GM18951 (cell line): ENCODE results near the gene RAB14.

Experiments used
- POLR2A ChIP-seq: IDR thresholded peaks from 4 replicates; pipeline ENCODE4 v1.6.1; 2011; ENCODE audit warnings: mild to moderate bottlenecking; ENCODE audit not compliant: insufficient read length, insufficient read depth; ENCODE audit errors: extremely low read depth
- in situ Hi-C: fragments of 300-500 bp; cut with MboI; formaldehyde crosslinking; loops from one replicate; pipeline ENCODE4 v1.12.0; 2022; ENCODE audit warnings: low sequenced_read_pairs, mixed read lengths, inconsistent platforms; ENCODE audit not compliant: unreplicated experiment

The RAB14 gene

DNA sequence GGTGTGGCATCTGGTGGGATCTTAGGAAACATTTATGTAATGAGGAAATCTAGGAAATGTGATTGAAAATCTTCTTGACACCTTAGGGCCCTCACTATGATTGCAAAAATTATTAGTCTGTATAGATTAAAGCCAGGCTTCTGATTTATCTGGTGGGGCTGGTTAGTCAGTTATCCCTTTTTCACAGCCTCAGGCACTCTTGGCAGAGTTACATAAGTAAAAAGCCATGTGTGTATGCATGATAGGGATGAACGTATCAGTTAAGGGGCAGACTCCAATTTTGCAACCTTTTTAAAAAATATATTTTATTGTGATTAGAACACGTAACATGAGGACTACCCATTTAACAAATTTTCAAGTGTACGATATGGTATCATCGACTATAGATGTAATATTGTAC, 30.6 kb upstream of the RAB14 start:
- no peak for TF ChIP-seq POLR2A
- in situ Hi-C loops, result no loop called here

DNA sequence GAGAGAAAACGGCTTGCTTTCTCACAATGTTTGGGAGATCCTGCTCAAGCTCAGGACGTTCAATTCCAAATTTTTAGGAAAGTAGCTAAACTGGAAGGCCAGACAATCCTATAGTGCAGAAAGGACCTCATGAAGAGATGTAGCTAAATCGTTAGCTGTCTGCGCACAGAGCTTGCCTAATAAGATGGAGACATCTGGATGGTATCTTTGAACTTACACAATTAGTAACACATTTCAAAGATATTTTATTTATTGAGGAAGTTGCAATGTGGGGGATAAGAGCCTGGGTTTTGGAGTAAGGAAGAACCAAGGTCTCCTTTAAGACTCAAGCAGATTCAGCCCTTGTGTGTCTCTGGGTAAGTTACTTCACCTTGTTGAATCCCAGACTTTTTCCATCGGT, 28.6 kb upstream of the RAB14 start:
- no peak for TF ChIP-seq POLR2A
- in situ Hi-C loops, result no loop called here

DNA sequence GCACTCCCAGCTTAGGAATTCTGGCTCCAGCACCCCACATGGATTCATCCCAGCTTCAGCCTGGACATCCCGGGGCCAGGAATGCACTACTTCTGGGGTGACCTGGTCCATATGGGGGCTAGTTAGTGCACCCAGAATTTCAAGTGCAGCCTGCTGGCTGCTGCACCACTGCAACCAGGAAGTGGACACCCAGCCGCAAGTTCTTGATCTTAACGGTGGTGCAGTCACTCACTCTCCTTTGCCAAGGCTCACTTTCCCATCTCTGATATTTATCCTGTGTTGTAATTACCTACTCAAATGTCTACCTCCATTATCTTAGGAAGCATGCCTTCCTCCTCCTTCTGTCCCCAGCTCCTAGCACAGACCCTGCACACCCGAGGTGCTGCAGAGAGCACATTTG, 26.2 kb upstream of the RAB14 start:
- in situ Hi-C loops, result no loop called here
- TF ChIP-seq POLR2A, result no peak

DNA sequence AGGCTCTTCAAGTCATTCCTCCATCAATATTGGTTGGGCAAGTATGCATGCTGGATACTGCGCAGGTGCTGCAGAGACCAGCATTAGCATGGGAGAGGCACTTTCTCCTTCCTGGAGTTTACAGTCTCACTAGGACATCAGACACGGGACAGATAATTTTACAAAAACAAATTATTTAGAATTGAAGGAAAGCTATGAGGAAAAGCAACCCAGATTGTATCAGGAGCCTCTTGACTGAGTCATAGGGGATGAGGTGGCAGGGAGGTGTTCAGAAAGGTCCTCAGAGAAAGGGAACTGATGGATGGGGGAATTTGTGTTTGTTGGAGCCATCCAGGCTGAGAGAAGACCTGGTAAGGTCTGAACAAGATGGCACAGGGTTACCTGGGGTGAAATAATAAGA, 24.5 kb upstream of the RAB14 start:
- no peak for TF ChIP-seq POLR2A

DNA sequence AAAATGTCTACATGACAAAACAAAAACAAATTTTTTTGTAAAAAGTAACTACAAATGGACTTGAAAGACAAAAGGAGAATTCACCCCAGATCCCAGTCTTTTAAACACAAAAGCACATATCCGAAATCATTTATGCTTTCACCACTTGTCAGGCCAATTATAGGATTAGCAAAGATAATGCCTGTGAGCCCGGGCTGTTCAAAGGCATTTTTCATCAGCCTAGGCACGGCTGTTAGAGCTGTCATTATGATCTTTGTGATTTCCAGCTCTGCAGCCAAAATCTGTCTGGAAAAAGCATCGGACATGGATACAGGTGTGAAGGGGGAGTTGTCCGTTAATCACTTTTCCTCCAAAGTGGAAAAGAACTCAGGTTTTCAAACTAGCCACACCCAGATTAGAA, 23.6 kb upstream of the RAB14 start:
- no peak for TF ChIP-seq POLR2A
- in situ Hi-C loops, result no loop called here

More for the DNA sequence above, 24.5 kb upstream of the RAB14 start:
- in situ Hi-C loops, result no loop called here

DNA sequence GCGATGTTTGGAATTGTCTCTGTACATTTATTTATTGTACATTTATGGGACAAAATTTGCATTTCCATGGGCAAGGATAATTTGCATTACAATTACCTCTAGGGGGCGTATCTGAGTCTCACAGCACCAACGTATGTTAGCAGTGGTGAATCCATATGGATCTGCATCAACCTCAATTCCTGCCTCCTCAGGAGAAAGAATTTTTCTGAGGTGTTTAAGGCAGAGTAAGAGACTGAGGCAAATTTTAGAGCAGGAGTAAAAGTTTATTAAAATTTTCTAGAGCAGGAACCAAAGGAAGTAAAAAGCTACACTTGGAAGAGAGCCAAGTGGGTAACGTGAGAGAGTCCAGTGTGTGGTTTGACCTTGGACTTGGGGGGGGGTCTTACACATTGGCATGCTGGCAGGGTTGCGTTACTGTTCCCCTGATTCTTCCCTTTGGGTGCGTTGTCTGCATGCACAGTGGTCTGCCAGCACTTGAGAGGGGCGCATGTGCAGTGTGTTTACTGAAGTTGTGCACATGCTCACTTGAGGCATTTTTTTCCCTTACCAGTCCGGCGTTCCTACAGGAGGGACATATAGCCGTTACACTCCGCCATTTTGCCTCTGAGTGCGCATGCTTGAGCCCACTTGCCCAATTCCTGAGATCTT, 21.0 kb upstream of the RAB14 start:
- TF ChIP-seq POLR2A, result no peak
- in situ Hi-C loops, result loop anchor here (25.0 kb wide), 1 partner anchor 165 kb away; no protein-coding TSS in a partner anchor

DNA sequence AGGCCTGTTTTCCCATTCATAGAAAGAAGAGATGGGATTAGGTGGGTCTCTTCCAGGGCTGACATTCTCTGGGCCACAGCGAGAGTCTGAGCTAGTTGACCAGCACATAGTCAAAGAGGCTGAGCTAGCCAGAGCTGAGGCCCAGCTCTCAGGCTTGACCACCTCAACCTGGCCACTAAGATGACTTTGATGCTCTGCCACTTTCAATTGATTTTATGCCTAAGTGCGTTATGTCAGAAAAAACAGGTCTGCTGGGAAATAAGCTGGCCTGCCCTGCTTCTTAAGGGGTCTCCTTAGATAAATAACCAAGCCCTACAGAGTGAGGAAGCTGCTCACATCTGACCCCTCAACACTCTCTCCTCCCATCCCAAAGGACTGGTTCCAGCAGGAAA, 20.0 kb upstream of the RAB14 start:
- no peak for TF ChIP-seq POLR2A
- in situ Hi-C loops, result loop anchor here (25.0 kb wide), 1 partner anchor 166 kb away; no protein-coding TSS in a partner anchor

DNA sequence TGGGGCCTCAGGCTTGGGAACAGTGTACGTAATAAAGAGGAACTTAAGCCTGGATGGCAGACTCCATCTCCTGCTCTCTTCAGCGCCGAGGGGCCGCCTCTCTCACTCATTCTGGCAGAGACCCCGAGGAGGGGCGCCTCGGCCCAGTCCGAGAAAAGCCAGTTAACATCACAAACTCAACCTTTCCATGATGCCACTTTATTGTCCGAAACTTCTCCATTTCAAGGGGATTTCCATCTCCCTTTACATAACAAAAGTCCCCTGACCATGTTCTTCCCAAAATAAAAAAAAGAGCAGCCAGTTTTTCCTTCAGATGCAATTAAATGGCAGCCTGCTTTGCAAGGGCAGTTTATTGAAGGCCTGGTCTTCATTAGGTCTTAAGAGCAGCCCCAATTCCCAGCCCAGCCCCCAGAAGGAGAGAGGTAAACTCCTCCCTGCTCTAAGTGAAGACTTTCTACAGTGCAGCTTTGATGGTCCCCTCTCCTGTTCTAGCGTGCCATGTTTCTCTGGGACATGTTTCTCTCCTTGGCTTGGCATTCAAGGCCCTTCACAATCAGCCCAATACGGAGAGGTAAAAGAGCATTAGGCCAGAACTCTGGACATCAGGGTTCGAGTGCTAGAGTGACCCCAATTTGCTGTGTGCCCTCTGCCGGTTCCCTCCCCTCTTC, 19.5 kb upstream of the RAB14 start:
- no peak for TF ChIP-seq POLR2A
- in situ Hi-C loops, result loop anchor here (25.0 kb wide), 1 partner anchor 166 kb away; no protein-coding TSS in a partner anchor

DNA sequence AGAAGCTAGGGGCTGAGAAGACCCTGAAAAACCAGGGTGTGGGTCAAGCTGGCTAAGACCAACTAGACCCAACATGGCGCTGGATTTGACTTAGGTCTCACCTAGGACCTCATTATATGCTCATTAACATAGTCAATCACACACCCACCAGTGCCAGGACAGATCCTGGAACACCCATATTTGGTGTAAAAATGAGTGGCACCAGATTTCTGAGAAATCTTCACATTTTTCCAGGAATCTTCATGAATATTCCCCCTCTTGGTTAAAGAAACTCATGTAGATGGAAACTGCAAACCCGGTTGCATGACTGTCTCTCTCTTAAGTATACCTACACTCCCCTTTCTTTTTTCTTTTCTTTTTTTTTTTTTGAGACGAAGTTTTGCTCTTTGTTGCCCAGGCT, 17.9 kb upstream of the RAB14 start:
- in situ Hi-C loops, result loop anchor here (25.0 kb wide), 1 partner anchor 168 kb away; no protein-coding TSS in a partner anchor
- no peak for TF ChIP-seq POLR2A

DNA sequence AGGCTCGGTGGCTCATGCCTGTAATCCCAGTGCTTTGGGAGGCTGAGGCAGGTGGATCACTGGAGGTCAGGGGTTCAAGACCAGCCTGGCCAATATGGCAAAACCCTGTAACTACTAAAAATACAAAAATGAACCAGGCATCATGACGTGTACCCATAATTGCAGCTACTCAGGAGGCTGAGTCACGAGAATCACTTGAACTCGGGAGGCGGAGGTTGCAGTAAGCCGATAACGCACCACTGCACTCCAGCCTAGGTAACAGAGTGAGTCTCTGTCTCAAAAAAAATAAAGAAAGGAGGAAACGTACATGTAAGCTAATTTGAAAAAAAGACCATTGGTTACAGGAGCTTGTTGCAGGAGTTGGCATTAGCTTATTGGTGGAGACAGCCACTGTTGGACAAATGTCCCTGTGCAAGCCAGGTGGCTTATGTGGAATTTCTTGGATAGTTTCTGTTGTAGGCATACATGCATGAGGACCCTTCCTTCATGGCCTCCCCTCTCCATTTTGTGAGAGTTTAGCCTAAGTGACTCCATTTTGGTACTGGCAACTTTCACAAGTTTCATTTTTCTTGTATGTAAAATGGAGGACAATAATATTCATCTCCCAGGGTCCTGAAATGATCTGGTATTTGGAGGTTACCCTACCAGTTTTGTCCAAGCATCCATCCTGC, 16.8 kb upstream of the RAB14 start:
- no peak for TF ChIP-seq POLR2A
- in situ Hi-C loops, result loop anchor here (25.0 kb wide), 1 partner anchor 169 kb away; no protein-coding TSS in a partner anchor

DNA sequence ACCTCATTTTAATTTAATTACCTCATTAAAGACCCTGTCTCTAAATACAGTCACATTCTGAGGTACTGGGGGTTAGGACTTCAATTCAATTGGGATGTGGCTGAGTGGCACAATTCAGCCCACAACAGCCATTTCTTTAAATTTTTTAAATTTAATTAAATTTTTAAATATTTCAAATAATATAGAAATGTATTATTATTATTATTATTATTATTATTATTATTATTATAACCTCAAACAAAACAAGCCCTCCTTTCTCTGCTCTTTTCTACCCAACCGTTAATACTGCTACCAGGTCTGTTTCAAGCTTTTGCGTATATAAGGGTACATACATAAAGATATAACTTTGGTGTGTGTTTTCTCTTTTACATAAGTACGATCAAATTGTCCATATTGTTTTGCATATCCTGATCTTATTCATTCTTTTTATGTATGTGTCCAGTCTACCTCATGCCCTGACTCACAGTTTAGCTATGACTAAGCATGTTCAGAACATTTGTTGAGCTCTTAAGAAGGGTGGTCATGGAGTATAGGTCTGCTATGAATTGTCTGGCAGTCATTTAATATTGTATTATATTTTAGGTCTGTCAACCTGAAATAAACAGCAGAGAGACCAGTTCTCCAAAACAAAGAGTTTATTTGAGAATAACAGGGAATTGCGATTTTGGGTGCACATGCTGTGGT, 16.1 kb upstream of the RAB14 start:
- in situ Hi-C loops, result loop anchor here (25.0 kb wide), 1 partner anchor 170 kb away; no protein-coding TSS in a partner anchor

DNA sequence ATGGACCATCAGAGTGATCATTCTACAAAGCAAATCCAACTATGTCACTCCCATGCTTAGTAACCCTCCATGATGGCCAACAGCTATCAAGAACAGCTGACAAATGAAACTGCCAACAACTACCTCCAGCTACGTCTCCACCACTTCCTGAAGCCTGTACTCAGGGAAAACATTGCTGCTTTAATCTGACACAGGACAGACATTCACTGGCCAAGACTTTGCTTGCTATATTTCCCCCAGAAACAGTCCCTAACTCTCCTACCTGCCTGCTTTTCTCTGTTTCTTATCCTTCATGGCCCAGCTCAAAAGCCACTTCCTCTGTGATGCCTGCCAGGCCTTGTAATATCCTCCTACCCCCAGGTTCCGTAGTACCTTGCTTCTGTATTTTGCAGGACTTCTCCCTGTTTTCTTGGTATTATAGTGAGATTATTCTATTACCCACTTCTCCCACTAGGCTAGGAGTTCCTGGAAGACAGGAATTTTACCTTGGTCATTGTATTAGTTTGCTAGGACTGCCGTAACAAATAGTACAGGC, 14.7 kb upstream of the RAB14 start:
- no peak for TF ChIP-seq POLR2A
- in situ Hi-C loops, result loop anchor here (25.0 kb wide), 1 partner anchor 171 kb away; no protein-coding TSS in a partner anchor

More for the DNA sequence above, 16.1 kb upstream of the RAB14 start:
- TF ChIP-seq POLR2A, result no peak

DNA sequence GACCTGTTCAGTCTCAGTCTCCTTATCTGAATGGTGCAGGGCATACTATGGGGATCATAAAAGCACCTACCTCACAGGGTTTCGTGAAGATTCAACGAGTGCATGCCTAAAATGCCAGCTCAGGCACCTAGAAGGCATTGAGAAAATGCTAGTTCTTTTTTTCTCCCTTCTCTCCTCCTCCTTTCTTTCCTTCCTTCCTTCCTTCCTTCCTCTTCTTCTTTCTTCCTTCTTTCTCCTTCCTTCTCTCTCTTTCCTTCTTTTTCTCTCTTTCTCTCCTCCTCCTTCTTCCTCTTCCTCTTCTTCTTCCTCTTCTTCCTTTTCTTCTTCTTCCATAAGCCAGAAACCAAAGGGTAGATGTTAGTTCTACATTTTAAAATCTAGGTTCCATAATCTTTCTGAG, 12.3 kb upstream of the RAB14 start:
- in situ Hi-C loops, result loop anchor here (25.0 kb wide), 1 partner anchor 173 kb away; no protein-coding TSS in a partner anchor
- TF ChIP-seq POLR2A, result no peak
